DOHH2 (cell line): ENCODE data around the gene PRSS8.

Experiments used
- H3F3A ChIP-seq: fragments of 200-600 bp; sonication (generic), shearing (Covaris generic); 2 replicates; pipeline ENCODE4 v1.6.0; 2016; ENCODE audit warnings: antibody characterized with exemption, mild to moderate bottlenecking; ENCODE audit not compliant: control insufficient read depth, insufficient read depth
- H3K27ac ChIP-seq: fragments of 200-600 bp; sonication (generic); 2 replicates; pipeline ENCODE4 v1.5.1; 2014; ENCODE audit warnings: low read depth, mild to moderate bottlenecking, low read length, moderate library complexity
- H3K27me3 ChIP-seq: fragments of 200-600 bp; sonication (generic); 2 replicates; pipeline ENCODE4 v1.6.1; 2014; ENCODE audit warnings: mild to moderate bottlenecking, low read length, mixed read lengths; ENCODE audit not compliant: control insufficient read depth
- H3K36me3 ChIP-seq: fragments of 200-600 bp; sonication (generic); 2 replicates; pipeline ENCODE4 v1.6.1; 2014; ENCODE audit warnings: mild to moderate bottlenecking, low read length, moderate library complexity, mixed read lengths; ENCODE audit not compliant: control insufficient read depth
- H3K4me1 ChIP-seq: fragments of 200-600 bp; sonication (generic); 2 replicates; pipeline ENCODE4 v1.6.1; 2014; ENCODE audit warnings: mild to moderate bottlenecking, low read length, mixed read lengths; ENCODE audit not compliant: control insufficient read depth
- H3K4me2 ChIP-seq: fragments of 200-600 bp; sonication (generic); 2 replicates; pipeline ENCODE4 v1.6.0; 2014; ENCODE audit warnings: mild to moderate bottlenecking, low read length, moderate library complexity
- H3K4me3 ChIP-seq: fragments of 200-600 bp; sonication (generic); 2 replicates; pipeline ENCODE4 v1.5.1; 2014; ENCODE audit warnings: mild to moderate bottlenecking, low read length, mixed read lengths
- H3K79me2 ChIP-seq: fragments of 200-600 bp; sonication (generic); 2 replicates; pipeline ENCODE4 v1.6.1; 2014; ENCODE audit warnings: mild to moderate bottlenecking, low read length, mixed read lengths; ENCODE audit not compliant: control insufficient read depth
- H3K9me2 ChIP-seq: fragments of 200-600 bp; sonication (generic); replicated peaks from 2 replicates; pipeline ENCODE4 v1.6.1; 2014; ENCODE audit warnings: mild to moderate bottlenecking, low read length, mixed read lengths; ENCODE audit not compliant: control insufficient read depth
- H3K9me3 ChIP-seq: fragments of 200-600 bp; sonication (generic); 2 replicates; pipeline ENCODE4 v1.6.1; 2014; ENCODE audit warnings: antibody characterized with exemption, low read length, mixed read lengths; ENCODE audit not compliant: control insufficient read depth, insufficient read depth
- H4K20me1 ChIP-seq: fragments of 200-600 bp; sonication (generic); 2 replicates; pipeline ENCODE4 v1.6.0; 2014; ENCODE audit warnings: low read depth, mild to moderate bottlenecking, antibody characterized with exemption, low read length, moderate library complexity; ENCODE audit not compliant: control insufficient read depth, insufficient read depth
- CTCF ChIP-seq: fragments of 200-600 bp; sonication (generic); IDR thresholded peaks from one replicate; pipeline ENCODE4 v1.5.1; 2014; ENCODE audit warnings: antibody characterized with exemption, mild to moderate bottlenecking, low read depth, low read length; ENCODE audit not compliant: poor library complexity, severe bottlenecking
- EZH2phosphoT487 ChIP-seq: fragments of 200-600 bp; sonication (generic); IDR thresholded peaks from 2 replicates; pipeline ENCODE4 v1.6.1; 2017; ENCODE audit warnings: borderline replicate concordance, mild to moderate bottlenecking, antibody characterized with exemption, low read length, moderate library complexity, mixed read lengths

PRSS8 gene

GRCh38 chr16:31130336-31130891, 5.1 kb downstream of the PRSS8 start:
- no peak for TF ChIP-seq EZH2phosphoT487
- TF ChIP-seq CTCF: no peak
- no peaks in the 10 kb centered on the region for H3K79me2 ChIP-seq
- H3F3A ChIP-seq: no peaks in the 10 kb centered on the region
- H3K9me2 ChIP-seq: no peaks in the 10 kb centered on the region
- H3K4me3 ChIP-seq: no peak overlapping the region
- no peak overlapping the region for H3K27ac ChIP-seq
- H3K4me1 ChIP-seq: no peaks in the 10 kb centered on the region
- H4K20me1 ChIP-seq: no peaks in the 10 kb centered on the region
- H3K36me3 ChIP-seq: peaks cover 18% of the 10 kb centered on the region
- H3K27me3 ChIP-seq: no peaks in the 10 kb centered on the region
- H3K9me3 ChIP-seq: no peaks in the 10 kb centered on the region
- no peak overlapping the region for H3K4me2 ChIP-seq

GRCh38 chr16:31129568-31130335, 5.8 kb downstream of the PRSS8 start:
- H3K9me2 ChIP-seq: no peaks in the 10 kb centered on the region
- no peaks in the 10 kb centered on the region for H3F3A ChIP-seq
- H3K36me3 ChIP-seq: peaks cover 18% of the 10 kb centered on the region
- H3K9me3 ChIP-seq: no peaks in the 10 kb centered on the region
- no peak overlapping the region for H3K4me3 ChIP-seq
- no peaks in the 10 kb centered on the region for H3K27me3 ChIP-seq
- no peaks in the 10 kb centered on the region for H3K4me1 ChIP-seq
- no peaks in the 10 kb centered on the region for H4K20me1 ChIP-seq
- no peak overlapping the region for H3K4me2 ChIP-seq
- TF ChIP-seq EZH2phosphoT487: no peak
- TF ChIP-seq CTCF: no peak
- H3K27ac ChIP-seq: no peak overlapping the region
- no peaks in the 10 kb centered on the region for H3K79me2 ChIP-seq

GRCh38 chr16:31128711-31129567, 6.6 kb downstream of the PRSS8 start:
- no peak overlapping the region for H3K4me2 ChIP-seq
- no peaks in the 10 kb centered on the region for H3K79me2 ChIP-seq
- no peaks in the 10 kb centered on the region for H3K27me3 ChIP-seq
- no peaks in the 10 kb centered on the region for H3K9me2 ChIP-seq
- peaks cover 22% of the 10 kb centered on the region for H3K36me3 ChIP-seq
- TF ChIP-seq CTCF (no peak), EZH2phosphoT487 (no peak)
- H3K4me1 ChIP-seq: no peaks in the 10 kb centered on the region
- H3K4me3 ChIP-seq: no peak overlapping the region
- H3K9me3 ChIP-seq: no peaks in the 10 kb centered on the region
- no peaks in the 10 kb centered on the region for H3F3A ChIP-seq
- no peak overlapping the region for H3K27ac ChIP-seq
- no peaks in the 10 kb centered on the region for H4K20me1 ChIP-seq
